DMS79 (cell line): ENCODE results near the gene DCC.

Experiments
- DNase-seq: peaks from one replicate; lab custom pipeline; 2025; lab: John Stamatoyannopoulos, UW

DCC gene

DNA sequence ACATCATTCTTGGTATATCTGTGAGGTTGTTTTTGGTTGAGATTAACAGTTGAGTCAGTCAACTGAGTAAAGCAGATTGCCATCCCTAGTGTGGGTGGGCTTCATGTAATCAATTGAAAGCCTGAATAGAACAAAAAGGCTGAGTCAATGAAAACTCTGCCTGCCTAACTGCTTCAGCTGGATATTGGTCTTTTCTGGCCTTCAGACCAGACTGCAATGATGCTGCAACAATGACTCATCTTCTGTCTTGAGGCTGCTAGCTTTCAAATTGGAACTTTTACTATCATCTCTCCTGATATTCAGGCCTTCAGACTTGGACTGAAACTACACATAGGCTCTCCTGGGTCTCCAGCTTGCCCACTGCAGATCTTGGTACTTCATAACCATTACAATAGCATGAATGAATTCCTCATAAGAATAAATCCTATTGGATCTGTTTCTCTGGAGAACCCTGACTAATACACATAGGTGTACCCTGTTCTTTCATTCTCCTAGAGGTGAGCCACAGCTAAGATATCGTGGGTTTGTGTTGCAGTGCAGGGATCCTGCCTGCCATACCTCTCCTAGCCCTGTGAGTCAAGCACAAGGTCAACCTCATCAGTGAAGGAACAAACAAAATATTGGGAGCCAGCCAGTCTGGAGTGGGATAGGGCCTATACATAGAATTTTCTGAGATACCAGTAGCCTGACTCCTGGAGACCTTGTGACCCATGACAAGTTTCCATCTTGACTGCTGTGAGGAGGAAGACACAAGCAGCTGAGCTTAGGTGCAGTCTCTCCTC is 473.8 kb downstream of the DCC start:
- no peak for DNase-seq

DNA sequence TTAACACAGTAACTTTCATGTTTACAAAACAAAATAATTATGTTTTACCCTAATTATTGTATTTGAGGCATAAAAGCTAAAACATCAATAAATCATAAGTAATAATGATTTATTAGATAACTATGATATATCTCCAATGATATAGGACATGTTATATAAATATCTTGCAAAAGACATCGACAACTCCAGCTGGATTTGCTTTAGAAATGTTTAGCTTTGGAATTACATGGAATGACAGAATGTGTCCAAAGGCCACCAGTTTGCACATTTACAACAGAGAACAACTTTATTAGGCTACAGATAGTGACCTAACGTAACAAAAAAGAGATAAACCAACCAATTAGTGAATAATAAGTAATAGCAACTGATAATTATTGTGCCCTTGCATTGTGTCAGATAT is 475.7 kb downstream of the DCC start:
- no peak for DNase-seq

DNA sequence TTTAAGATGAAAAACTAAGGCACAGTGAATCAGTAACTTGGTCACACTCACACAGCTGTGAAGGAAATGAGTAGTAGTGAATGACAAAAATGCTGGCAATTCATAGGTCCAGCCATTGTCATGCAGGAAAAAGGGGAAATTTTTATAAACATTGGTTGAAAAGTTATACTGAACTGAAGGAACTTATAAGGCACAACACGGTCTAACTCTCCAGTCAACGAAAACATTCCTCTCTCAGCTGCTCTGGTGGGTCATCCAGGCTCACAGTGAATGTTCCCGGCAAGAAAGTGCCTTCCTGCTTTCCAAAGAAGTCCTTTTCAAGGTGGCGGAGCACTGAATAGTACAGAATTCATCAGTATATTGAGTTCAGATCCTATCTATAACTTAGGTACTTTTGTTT is 476.1 kb downstream of the DCC start:
- no peak for DNase-seq

DNA sequence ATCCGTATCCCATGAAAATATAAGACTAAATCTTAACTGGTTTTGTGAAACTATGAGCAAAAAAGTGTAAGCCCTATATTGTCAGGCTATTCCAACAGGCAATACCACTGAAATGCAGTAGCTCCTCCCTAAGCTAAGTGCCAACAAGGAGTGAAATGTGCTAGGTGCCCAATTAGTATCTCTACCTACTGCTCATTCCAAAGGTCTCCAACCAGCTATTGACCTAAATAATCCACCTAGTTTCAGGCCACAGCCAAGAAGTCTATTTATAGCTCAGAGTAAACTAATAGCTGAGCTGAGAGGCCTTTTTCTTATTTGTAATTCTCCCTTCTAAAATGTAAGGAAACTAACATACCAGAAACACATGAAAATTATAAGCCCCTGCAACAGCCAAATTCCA is 482.2 kb downstream of the DCC start:
- DNase-seq: no peak

DNA sequence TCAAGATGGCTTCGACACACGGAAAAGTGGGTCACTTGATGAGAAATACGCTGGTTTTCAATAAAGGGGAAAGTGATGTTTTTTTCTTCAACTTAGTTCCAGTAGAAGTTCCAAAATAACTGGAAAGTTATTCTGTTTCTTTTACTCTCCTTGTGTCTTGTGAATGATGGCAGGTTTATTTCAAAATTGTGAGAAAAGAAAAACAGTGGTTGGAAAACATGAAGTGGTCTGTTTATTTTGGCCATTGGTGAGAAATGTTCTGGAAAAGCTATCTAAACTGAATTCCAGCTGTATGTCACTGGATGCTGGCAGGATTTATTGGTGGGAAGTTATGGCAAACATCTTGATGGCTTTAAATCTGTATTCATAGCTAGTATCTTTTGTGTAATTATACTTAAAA is 484.1 kb downstream of the DCC start:
- DNase-seq: no peak

DNA sequence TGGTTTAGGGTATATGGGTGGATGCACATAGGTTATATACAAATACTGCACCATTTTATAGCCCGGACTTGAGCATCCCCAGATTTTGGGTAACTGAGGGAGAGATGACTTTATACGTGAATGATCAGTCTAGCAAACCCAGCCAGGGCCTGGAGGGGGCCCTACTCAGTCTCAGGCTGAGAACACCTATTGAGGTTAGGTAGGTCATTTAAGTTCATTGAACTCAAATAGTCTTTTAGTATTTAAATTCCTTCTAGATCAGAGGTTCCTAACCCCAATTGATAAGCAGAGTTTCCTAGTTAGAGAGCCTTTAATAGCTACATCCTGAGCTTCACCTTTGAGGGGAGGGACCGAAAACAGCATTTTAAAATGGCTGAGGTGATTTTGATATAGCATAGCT is 487.0 kb downstream of the DCC start:
- no peak for DNase-seq

DNA sequence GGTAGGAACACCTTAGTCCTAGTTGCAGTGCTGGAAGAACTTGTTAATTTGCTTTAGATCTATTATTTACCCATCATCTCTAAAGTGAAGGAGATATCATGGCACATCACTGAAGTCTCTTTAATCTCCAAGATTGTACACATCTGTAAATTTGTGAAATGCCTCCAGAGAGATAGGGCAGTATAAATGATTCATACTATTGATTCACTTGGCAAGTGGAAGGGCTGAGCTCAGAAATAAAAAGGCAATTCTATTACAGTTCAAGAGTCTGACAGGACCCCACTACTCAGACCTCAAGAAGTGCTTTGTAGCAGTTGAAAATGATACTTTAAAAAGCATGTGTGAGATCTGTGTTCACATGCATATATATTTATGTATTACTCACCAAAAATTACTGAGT is 489.3 kb downstream of the DCC start:
- DNase-seq: no peak

DNA sequence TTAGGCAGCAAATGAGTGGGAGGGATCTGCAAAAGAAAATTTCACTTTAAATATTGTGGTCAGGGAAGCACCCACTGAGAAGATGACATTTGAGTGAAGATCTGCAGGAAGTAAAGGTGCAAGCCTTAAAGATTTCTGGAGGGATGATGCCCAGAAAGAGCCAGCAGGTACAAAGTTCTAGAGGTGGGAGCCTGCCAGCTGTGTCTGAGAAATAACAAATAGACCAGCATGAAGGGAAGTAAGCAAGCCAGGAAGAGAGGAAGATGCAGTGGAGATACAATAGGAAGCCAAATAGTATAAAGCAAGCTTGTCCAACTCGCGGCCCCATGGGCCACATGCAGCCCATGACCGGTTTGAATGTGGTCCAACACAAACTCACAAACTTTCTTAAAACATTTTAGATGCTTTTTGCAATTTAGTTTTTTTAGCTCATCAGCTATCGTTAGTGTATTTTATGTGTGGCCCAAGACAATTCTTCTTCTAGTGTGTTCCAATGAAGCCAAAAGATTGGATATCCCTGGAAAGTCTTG is 489.9 kb downstream of the DCC start:
- DNase-seq: no peak

DNA sequence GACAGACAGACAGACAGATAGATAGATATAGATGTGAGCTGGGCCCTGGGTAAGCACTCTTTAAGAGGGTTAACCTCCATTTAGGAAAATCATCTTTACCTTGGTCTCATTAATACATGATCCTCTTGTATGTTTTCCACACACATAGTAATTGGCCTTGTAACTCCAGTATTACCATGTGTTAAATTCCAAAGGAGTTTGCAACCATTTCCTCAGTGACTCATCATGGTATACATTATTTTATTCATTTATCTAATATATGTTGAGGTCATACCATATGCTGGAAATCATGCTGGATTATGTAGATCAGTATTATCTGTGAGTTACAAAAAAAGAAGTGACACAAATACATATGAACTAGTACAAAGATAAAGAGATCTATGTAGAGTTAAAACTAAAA is 504.3 kb downstream of the DCC start:
- no peak for DNase-seq

DNA sequence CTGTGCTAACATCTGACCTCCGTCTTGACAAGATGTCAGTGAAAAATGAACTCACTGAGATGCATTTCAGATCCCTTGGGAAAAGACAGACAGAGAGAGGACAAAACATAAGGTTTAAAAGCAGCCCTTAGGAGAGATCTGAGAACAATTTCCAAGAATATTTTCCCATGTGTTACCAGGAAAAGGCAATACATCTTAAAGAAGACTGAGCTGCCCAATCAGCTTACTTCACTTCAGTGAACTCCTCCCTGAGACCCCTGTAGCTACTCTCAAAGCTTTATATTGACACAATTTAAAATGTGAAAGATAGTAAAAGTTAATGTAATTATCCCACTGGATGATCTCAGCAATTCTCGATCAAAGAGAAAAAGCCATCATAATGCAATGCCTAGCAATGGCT is 505.0 kb downstream of the DCC start:
- DNase-seq: no peak

DNA sequence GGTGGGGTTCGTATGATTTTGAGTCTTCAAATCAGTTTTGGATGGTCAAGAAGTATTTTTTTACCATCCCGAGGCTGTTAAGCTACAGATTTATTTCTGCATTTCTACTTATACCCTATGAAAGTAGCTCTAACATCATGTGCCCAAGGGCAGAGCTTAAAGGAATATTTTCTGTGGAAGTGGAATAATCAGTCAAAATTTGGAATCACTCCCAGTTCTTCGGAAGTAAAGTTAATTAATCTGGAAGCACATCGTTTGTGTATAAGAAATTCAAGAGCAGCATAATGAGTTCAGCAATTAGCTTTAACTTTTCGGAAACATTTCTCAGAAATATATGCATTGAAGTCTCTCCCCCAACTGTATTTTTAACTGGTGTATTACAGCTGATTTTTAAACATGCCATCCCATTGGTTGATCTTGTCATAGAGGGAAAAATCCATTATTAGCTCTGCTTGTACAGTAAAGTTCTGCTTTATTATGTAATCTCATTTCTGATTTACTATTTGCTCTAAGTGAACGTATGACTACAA is 510.1 kb downstream of the DCC start:
- no peak for DNase-seq

DNA sequence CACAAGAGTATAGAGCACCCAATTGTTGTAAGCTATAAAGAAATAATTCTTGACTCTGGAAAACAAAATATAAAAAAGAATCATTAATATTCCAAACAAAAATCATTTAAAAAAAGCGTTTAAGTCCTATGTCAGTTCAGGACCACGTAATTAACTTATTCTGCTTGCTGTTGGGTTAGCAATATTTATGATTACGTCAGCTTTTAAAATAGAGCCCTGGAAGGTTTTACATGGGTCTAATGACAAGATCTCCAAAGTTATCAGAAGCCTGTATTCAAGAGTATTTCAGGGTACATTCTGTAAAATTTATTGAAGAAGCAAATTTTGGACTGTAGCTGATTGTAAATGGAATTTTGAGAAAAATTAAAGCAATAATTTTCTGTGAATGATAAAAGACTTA is 521.6 kb downstream of the DCC start:
- DNase-seq: no peak

DNA sequence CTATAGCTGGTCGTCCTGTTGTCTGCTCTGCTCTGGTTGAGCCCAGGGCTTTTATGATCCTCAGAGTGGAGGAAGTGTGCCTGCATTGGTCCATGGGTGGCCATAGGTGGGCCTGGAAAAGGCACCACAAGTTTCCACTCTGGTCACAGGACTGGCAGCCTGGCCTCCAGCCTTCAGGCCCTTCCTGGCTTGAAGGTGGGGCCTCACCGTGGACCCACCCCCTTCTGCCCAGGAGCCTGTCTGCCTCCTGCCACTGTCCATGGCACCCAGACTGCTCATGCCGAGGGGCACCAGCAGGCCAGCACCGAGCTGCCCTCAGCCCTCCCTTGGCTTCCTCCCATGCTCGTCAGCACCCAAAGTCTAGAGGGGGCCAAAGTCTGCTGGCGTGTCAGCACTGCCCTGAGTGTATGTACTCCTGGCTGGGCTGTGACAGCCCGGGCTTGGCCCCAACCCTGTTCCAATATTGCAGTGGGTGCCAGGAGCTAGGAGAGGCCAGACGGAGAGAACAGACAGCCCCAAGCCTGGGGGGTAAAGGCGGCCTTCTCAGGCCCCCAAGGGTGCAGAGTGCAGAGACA is 529.4 kb downstream of the DCC start:
- no peak for DNase-seq

DNA sequence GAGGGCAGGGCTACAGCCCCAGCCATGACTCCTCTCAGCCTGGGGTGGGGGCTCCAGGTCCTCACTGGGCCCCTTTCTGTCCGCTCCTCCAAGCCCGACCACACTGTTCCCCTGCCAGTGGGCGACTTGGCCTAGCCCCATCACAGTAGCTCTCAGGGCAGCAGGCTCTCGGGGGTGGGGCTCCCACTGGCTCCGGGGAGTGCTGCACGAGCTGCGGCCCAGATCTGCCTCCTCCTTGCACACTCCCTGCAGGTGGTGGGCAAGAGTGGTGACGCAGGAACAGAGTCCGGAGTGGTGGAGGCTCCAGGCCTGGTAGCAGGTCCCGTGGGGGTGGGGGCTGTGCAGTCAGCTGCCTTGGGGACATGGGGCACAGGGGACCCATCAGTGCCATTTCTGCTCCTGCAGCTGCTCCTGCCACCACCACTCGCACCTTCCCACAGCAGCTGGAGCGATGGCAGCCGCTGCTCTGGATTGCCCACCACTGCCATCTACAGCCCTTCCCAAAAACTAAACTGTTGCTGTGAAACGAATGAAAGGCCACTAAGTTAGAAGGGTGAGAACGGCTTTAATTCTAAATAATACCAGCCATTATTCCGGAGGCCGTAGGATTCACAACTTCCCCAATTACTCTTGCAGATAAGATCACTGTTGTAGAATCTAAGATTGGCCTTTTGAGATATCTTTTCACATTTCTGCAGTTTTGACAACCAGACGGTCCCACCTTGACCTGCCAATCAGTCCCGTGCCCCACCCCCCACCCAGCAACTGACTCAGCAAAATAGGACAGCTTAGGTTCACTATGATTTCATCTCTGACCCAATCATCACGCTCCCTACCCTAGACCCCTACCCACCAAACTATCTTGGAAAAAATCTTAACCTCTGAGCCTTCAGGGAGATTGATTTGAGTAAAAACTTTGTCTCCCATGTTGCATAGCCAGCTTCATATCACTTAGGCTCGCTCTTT is 530.2 kb downstream of the DCC start:
- DNase-seq: no peak

DNA sequence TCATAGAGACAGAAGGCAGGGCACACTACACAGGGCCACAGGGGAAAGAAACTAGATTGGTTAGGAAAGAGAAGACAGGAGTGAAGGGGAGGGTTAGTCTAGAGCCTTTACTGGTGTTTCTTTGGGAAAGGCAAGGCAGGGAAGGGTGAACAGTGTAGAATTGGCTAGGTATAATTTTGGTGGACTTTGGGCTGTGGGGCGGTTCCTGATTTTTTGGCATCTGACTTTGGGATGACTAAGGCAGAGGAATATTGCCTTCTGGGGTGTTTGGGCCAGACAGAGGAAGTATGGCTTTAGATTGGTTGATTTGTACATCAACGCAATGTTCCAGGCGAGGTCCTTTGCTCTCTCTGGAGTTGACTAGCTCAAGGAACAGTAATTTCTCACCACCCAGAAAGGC is 534.8 kb downstream of the DCC start:
- DNase-seq: no peak

DNA sequence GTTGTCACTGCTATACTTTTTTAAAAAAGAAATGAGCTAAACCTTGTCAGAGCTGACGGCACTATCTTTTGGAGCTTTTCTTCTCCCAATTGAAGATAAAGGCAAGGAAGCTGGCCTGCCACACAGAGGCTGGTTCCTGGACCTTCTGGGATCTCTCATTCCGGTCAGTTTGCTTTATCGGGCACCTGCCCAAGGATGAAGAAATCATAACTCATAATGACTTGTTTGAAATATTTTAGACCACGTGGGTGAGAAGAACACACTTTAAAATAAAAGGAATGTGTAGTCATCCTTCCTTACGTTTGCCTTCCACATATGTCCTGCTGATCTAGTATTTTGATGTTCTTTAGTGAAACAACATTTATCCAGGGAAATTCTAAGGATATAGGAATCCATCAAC is 535.7 kb downstream of the DCC start:
- DNase-seq: no peak

DNA sequence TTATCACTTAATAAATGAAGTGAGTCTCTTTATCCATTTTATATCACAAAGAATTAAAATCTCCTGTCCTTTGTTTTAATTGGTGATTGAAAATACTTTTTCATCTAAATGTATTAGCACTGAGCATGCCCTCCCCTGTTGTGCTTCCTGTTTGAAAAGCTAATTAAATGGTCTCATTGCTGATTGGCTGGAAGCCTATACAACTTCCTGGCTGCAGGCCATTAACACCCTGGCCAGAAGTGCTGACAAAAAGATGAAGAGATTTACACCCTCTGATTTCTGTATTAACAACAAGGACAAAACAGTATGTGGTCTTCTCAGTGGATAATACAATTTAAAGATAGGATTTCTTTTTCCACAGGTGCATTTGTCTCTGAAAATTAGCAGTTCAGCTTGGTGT is 548.0 kb downstream of the DCC start:
- no peak for DNase-seq

DNA sequence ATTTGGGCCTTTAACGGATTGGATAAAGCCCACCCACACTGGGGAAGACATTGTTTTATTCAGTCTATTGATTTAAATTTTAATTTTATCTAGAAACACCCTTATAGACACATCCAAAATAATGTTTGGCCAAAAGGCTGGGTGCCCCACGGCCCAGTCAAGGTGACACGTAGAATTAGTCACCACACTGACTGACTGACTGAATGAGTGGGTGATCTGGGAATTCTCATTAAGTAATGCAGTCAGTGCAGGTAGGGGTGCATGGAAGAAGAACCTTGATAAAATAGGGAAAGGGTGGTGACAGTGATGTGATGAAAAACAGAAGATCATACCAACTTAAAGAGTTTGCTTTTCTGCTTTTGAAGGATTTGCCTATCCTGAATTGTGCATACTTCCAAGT is 554.8 kb downstream of the DCC start:
- no peak for DNase-seq

DNA sequence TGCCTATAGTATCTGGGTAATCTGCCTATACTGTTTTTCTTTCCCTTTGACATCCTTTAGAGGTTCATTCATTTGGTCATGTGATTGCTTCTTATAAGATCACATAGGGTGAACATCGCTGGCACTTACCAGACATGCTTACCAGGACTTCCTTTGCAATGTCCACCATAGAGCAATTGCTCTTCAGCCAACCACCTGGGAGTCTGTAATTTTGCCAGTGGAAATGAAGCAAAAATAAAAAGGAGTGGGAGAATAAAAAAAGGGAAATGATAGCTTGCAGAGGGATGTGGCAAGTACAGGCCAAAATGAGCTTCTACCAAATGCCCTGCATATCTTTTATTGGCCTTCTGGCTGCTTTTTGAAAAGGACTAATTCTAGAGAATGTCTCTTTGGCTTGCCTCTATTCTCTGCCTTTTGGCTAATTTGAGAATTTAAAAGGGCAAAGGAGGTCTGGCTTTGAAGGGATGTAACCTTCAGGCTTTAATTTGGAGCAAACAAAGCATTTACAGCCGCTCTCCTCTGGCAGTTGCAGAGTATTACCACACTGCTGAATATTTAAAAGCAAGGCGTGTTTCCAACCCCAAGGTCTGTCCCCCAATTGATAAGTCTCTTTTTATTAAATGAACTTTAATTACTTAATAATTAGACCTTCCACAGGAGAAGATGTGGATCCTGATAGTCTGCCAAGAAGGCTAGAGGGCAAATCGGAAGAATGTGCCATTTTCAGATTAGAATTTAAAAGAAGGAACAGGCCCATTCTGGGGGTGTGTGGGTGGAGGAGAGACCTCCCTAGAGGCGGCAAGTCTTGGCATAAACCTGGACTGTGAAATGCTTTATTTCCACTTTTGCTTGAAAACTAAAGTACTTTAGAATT is 557.9 kb downstream of the DCC start:
- no peak for DNase-seq

DNA sequence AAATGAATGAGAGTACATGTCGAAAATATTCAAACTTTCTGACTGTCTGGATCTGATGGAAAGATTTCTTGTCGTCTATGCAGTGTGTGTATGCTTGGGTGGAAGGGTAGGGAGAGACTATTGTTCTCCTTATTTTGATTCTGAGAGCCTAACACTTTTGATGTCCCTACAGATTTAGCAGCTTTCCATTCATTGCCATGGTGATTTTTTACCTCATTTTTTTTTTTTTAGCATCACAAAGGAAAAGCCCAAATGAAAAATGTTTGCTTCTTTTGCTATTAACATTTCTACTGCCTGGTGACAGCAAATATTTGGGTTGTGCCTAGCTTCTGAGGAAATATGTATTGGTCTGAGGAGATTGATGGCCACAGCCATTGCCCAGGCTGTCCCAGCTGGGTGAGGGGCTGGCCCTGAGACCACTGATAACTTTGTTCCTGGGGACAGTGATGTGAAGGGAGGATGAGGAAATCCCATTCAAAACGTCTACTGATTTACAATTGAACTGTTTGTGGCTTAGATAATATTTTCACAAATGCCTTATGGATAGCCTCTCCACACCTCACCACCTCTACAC is 558.6 kb downstream of the DCC start:
- no peak for DNase-seq

DNA sequence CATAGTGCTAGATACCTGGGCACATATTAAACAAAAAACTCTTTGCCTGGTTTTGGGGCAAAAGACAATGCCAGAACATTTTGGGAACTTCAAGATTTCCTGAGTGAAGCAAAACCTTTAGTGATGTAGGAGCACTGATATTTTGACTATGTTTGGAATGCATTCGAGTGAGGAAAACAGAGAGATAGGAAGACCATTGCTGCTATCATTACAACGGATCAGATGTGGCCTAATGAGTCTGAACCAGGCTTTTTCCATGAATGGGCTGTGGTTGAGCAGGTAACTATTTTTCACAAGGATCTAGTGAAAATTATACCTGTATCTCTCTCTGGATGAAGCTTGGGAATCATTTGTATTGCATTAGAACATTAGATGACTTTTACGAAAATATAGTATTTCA is 562.2 kb downstream of the DCC start:
- no peak for DNase-seq
